ENCODE data around the gene STK32C.
"Not testable (repeated sequence)": the region's sequence is repeated elsewhere in the genome, so short reads cannot be mapped to it uniquely, and the experiment has no call there.

STK32C gene

GRCh38 chr10:132159302-132160230 is 148.2 kb downstream of the STK32C start:
- not testable (repeated sequence) for H3K27me3 ChIP-seq (ENCODE audit: insufficient read depth, poor library complexity, severe bottlenecking); H3K4me3 ChIP-seq (replicated peaks; ENCODE audit: insufficient read depth, low read length); H3K27ac ChIP-seq (replicated peaks); DNase-seq (ENCODE audit: low read depth in 1 of 2, low spot score in 1 of 2)

- H3K27ac ChIP-seq (replicated peaks): no peak overlapping the region
- H3K27me3 ChIP-seq (ENCODE audit: insufficient read depth, poor library complexity, severe bottlenecking): peaks cover 2% of the 10 kb centered on the region
- TF ChIP-seq SPI1 (IDR thresholded peaks at IDR 0.05; ENCODE audit: borderline replicate concordance, low read depth) (no peak), CTCF (IDR thresholded peaks at IDR 0.05; ENCODE audit: insufficient read depth, low read length) (no peak), GABPA (IDR thresholded peaks at IDR 0.05; ENCODE audit: low read depth) (no peak), POLR2AphosphoS5 (IDR thresholded peaks at IDR 0.05; ENCODE audit: low read depth) (no peak), REST (IDR thresholded peaks at IDR 0.05; ENCODE audit: insufficient replicate concordance, low read depth) (no peak)
- DNase-seq (ENCODE audit: low read depth in 1 of 2, low spot score in 1 of 2): no peak
- H3K4me3 ChIP-seq (replicated peaks; ENCODE audit: insufficient read depth, low read length): no peak overlapping the region
These were observed 148.9 kb downstream of the STK32C start for GRCh38 chr10:132158823-132159222.

- H3K27me3 ChIP-seq (ENCODE audit: insufficient read depth, poor library complexity, severe bottlenecking): peaks cover 2% of the 10 kb centered on the region
- no peak overlapping the region for H3K4me3 ChIP-seq (replicated peaks; ENCODE audit: insufficient read depth, low read length)
- TF ChIP-seq POLR2AphosphoS5 (IDR thresholded peaks at IDR 0.05; ENCODE audit: low read depth) (no peak), REST (IDR thresholded peaks at IDR 0.05; ENCODE audit: insufficient replicate concordance, low read depth) (no peak), SPI1 (IDR thresholded peaks at IDR 0.05; ENCODE audit: borderline replicate concordance, low read depth) (no peak), GABPA (IDR thresholded peaks at IDR 0.05; ENCODE audit: low read depth) (no peak), CTCF (IDR thresholded peaks at IDR 0.05; ENCODE audit: insufficient read depth, low read length) (no peak)
- no peak for DNase-seq (ENCODE audit: low read depth in 1 of 2, low spot score in 1 of 2)
- H3K27ac ChIP-seq (replicated peaks): no peak overlapping the region
These were observed 149.5 kb downstream of the STK32C start for GRCh38 chr10:132158122-132158741.
